CD14-positive monocyte (primary cell): ENCODE results near the gene DEPDC4. TPM values are rescaled to one million over a fixed set of nuclear protein-coding genes. Genes with fewer than 3 reads are reported as not detected.

Source experiments
- DNase-seq, 3 donors: peaks; one replicate each; pipeline ENCODE4 v3.0.0-alpha.2; 2011 to 2022
- H2AFZ ChIP-seq: 2 replicates; pipeline ENCODE4 v1.6.0; 2012; ENCODE audit warnings: mild to moderate bottlenecking, low read depth, low read length, inconsistent platforms; ENCODE audit not compliant: insufficient read depth, poor library complexity, severe bottlenecking
- H3K27ac ChIP-seq, 2 donors: 1 replicate in 1 of 2; 2 replicates in 1 of 2; pipeline ENCODE4 v1.5.1; 2012 to 2013; ENCODE audit warnings: low read length in 2 of 2, control low read depth in 1 of 2, inconsistent platforms in 1 of 2, low read depth in 1 of 2, mild to moderate bottlenecking in 1 of 2
- H3K27me3 ChIP-seq, 2 donors: one replicate each; pipeline versions ENCODE4 v1.6.0 to v1.6.1; 2011 to 2013; ENCODE audit warnings: low read length in 2 of 2; ENCODE audit not compliant: control insufficient read depth in 2 of 2, insufficient read depth in 2 of 2
- H3K36me3 ChIP-seq, 2 donors: replicated peaks in 1 of 2; 1 replicate in 1 of 2; 2 replicates in 1 of 2; pipeline versions ENCODE4 v1.5.1 to v1.6.1; 2012 to 2013; ENCODE audit warnings: low read length in 2 of 2, control low read depth in 1 of 2, inconsistent platforms in 1 of 2, mild to moderate bottlenecking in 1 of 2; ENCODE audit not compliant: insufficient read depth in 2 of 2, control insufficient read depth in 1 of 2
- H3K4me1 ChIP-seq, 2 donors: 1 replicate in 1 of 2; 2 replicates in 1 of 2; pipeline versions ENCODE4 v1.5.1 to v1.6.1; 2012 to 2013; ENCODE audit warnings: low read length in 2 of 2, control low read depth in 1 of 2, inconsistent platforms in 1 of 2, mild to moderate bottlenecking in 1 of 2, moderate library complexity in 1 of 2; ENCODE audit not compliant: insufficient read depth in 2 of 2, control insufficient read depth in 1 of 2
- H3K4me2 ChIP-seq: replicated peaks from 2 replicates; pipeline ENCODE3; 2012; ENCODE audit warnings: low read length, moderate library complexity, mild to moderate bottlenecking; ENCODE audit not compliant: poor library complexity, severe bottlenecking; ENCODE audit errors: extremely low read depth
- H3K4me3 ChIP-seq, 3 experiments: fragments of 200-600 bp in 1 of 3; sonication (generic) in 1 of 3; replicated peaks in 1 of 3; 1 replicate in 2 of 3; 2 replicates in 1 of 3; pipeline ENCODE4 v1.5.1; 2011 to 2013; ENCODE audit warnings: low read length in 3 of 3, mild to moderate bottlenecking in 3 of 3, control low read depth in 2 of 3, low read depth in 2 of 3, inconsistent platforms in 1 of 3, moderate library complexity in 1 of 3
- H3K79me2 ChIP-seq: 2 replicates; pipeline ENCODE4 v1.6.0; 2012; ENCODE audit warnings: mild to moderate bottlenecking, control low read depth, inconsistent platforms, low read length, moderate library complexity; ENCODE audit not compliant: insufficient read depth
- H3K9ac ChIP-seq: 2 replicates; pipeline ENCODE4 v1.6.0; 2017; ENCODE audit warnings: low read length, mild to moderate bottlenecking; ENCODE audit not compliant: insufficient read depth, poor library complexity, severe bottlenecking
- H3K9me3 ChIP-seq, 2 donors: replicated peaks in 1 of 2; 1 replicate in 1 of 2; 2 replicates in 1 of 2; pipeline versions ENCODE4 v1.5.1 to v1.6.1; 2012 to 2013; ENCODE audit warnings: low read length in 2 of 2, control low read depth in 1 of 2; ENCODE audit not compliant: control insufficient read depth in 1 of 2, insufficient read depth in 1 of 2
- H4K20me1 ChIP-seq: 2 replicates; pipeline ENCODE4 v1.6.0; 2012; ENCODE audit warnings: mild to moderate bottlenecking, low read length, control low read depth, moderate library complexity; ENCODE audit not compliant: insufficient read depth
- H3K27ac Mint-ChIP-seq, 7 donors: one replicate each; pipeline ENCODE4 v1.8.0; 2020; ENCODE audit warnings: mild to moderate bottlenecking in 7 of 7, mixed read lengths in 7 of 7, moderate library complexity in 6 of 7, inconsistent platforms in 2 of 7
- H3K27me3 Mint-ChIP-seq, 3 donors: one replicate each; pipeline ENCODE4 v1.8.0; 2021 to 2022; ENCODE audit warnings: low read depth in 3 of 3, mild to moderate bottlenecking in 3 of 3, mixed read lengths in 3 of 3, moderate library complexity in 3 of 3, inconsistent platforms in 1 of 3
- H3K36me3 Mint-ChIP-seq, 2 donors: one replicate each; pipeline ENCODE4 v1.8.0; 2020; ENCODE audit warnings: mixed read lengths in 2 of 2, inconsistent platforms in 1 of 2, mild to moderate bottlenecking in 1 of 2
- H3K4me1 Mint-ChIP-seq: one replicate; pipeline ENCODE4 v1.8.0; 2020; ENCODE audit warnings: mild to moderate bottlenecking, mixed read lengths
- H3K4me3 Mint-ChIP-seq, 2 donors: one replicate each; pipeline ENCODE4 v1.8.0; 2020; ENCODE audit warnings: mild to moderate bottlenecking in 2 of 2, mixed read lengths in 2 of 2, moderate library complexity in 1 of 2
- H3K9me3 Mint-ChIP-seq, 7 donors: one replicate each; pipeline ENCODE4 v1.8.0; 2020 to 2022; ENCODE audit warnings: mixed read lengths in 7 of 7, mild to moderate bottlenecking in 6 of 7, moderate library complexity in 6 of 7, inconsistent platforms in 2 of 7
- WGBS: methylation state at CpG from one replicate; pipeline ENCODE4 v1.1.5; 2013; ENCODE audit warnings: missing lambda C conversion rate; ENCODE audit not compliant: insufficient coverage; 5-methylcytosine and 5-hydroxymethylcytosine counted together
- intact Hi-C, 2 donors: fragments of 100-400 bp; cut with micrococcal nuclease; formaldehyde crosslinking; loops; one replicate each; pipeline versions ENCODE4 v1.15.0 to v1.15.1; 2023
- polyA plus RNA-seq, 3 donors: library from polyadenylated mRNA; depleted of rRNA in 1 of 3; unstranded in 2 of 3; stranded (reverse) in 1 of 3; fragments of 300-500 nt in 2 of 3; fragments of >200 nt in 1 of 3; fragmentation: Illumina TruSeq in 2 of 3; gene quantifications; 1 replicate in 2 of 3; 2 replicates in 1 of 3; pipeline ENCODE4 v1.2.3, GENCODE V29; 2012 to 2021
- TF ChIP-seq, protein P1 (sequence below): fragments of 200-600 bp; IDR thresholded peaks from one replicate; pipeline ENCODE4 v1.8.0; 2022; ENCODE audit warnings: antibody characterized with exemption, mild to moderate bottlenecking

Gene DEPDC4
- polyA plus RNA-seq, 3 donors = 0.25 TPM; not detected in 2

DNA sequence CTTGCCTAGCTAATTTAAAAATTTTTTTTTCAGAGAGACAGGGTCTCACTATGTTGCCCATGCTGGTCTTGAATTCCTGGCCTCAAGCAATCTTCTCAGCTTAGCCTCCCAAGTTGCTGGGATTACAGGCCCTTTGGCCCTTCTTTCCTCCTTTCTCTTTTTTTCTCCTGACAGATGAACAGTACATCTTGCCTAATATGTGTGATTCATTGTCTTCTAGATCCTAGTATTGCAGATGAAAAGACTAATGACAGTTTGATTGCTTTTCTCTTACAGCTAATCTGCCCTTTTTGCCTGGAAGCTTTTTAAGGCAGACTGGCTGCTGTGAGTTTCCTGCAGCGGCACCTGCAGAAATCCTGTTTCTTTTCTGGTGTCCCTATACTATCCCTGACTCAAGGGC is 12.0 kb downstream of the DEPDC4 start:
- no peaks in the 10 kb centered on the region for H3K79me2 ChIP-seq
- no peaks in the 10 kb centered on the region for H3K9me3 Mint-ChIP-seq
- no peaks in the 10 kb centered on the region for H3K36me3 ChIP-seq
- no peak overlapping the region for H3K4me3 ChIP-seq
- no peak overlapping the region for H3K4me3 Mint-ChIP-seq
- peaks cover 0 to 2% (median 0%) of the 10 kb centered on the region in 3 donors for H3K27me3 Mint-ChIP-seq
- TF ChIP-seq, protein P1, sequence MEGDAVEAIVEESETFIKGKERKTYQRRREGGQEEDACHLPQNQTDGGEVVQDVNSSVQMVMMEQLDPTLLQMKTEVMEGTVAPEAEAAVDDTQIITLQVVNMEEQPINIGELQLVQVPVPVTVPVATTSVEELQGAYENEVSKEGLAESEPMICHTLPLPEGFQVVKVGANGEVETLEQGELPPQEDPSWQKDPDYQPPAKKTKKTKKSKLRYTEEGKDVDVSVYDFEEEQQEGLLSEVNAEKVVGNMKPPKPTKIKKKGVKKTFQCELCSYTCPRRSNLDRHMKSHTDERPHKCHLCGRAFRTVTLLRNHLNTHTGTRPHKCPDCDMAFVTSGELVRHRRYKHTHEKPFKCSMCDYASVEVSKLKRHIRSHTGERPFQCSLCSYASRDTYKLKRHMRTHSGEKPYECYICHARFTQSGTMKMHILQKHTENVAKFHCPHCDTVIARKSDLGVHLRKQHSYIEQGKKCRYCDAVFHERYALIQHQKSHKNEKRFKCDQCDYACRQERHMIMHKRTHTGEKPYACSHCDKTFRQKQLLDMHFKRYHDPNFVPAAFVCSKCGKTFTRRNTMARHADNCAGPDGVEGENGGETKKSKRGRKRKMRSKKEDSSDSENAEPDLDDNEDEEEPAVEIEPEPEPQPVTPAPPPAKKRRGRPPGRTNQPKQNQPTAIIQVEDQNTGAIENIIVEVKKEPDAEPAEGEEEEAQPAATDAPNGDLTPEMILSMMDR = no peak
- peak overlapping the region in 2 of 7 donors; percentile 30 to 68 for H3K27ac Mint-ChIP-seq
- DNase-seq = no peak
- H3K4me2 ChIP-seq = no peak overlapping the region
- no peaks in the 10 kb centered on the region for H3K36me3 Mint-ChIP-seq
- peak overlapping the region; percentile 29 for H2AFZ ChIP-seq
- no peaks in the 10 kb centered on the region for H3K9me3 ChIP-seq
- H3K4me1 Mint-ChIP-seq = peaks cover 4% of the 10 kb centered on the region
- no peaks in the 10 kb centered on the region for H3K27me3 ChIP-seq
- no peak overlapping the region for H3K9ac ChIP-seq
- H4K20me1 ChIP-seq = no peaks in the 10 kb centered on the region
- intact Hi-C loops = no loop called here
- H3K27ac ChIP-seq = no peak overlapping the region
- 100% methylated on average over 1 of the region's 1 CpG for WGBS
- H3K4me1 ChIP-seq = peaks cover 3 to 4% of the 10 kb centered on the region in 2 donors

DNA sequence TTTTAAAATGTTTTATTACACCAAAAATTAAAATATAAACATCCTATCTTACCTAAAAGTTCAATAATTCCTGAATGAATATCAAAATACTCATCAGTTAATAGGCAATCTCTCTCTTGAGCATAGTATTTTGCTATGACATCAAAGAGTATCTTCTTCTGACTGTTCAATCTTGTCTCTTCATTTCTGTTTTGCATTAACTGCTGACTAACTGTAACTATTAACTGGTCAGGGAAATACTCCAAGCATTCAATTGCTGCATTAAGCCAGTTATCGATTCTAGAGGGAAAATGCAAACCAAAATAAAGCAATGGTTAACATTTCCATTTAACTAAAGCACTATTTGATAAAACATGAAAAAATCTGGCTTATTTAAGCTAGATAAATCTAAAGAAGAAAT is 13.4 kb downstream of the DEPDC4 start:
- intact Hi-C loops = no loop called here
- H3K36me3 ChIP-seq = no peaks in the 10 kb centered on the region
- H3K9me3 ChIP-seq = no peaks in the 10 kb centered on the region
- no peak overlapping the region for H3K4me2 ChIP-seq
- H2AFZ ChIP-seq = no peak overlapping the region
- Mint-ChIP-seq H3K4me1 (peaks cover 8% of the 10 kb centered on the region), H3K4me3 (no peak overlapping the region), H3K36me3 (no peaks in the 10 kb centered on the region), H3K9me3 (no peaks in the 10 kb centered on the region), H3K27me3 (peaks cover 0 to 2% (median 0%) of the 10 kb centered on the region in 3 donors), H3K27ac (no peak overlapping the region)
- H3K27ac ChIP-seq = no peak overlapping the region
- H3K79me2 ChIP-seq = no peaks in the 10 kb centered on the region
- H4K20me1 ChIP-seq = no peaks in the 10 kb centered on the region
- H3K4me3 ChIP-seq = no peak overlapping the region
- no peak for DNase-seq
- no CpG with 5 or more reads among the region's 1 CpG for WGBS
- H3K9ac ChIP-seq = no peak overlapping the region
- H3K4me1 ChIP-seq = peaks cover 7% of the 10 kb centered on the region in 2 donors
- TF ChIP-seq, protein P1 = no peak
- H3K27me3 ChIP-seq = no peaks in the 10 kb centered on the region
